ENCODE results near the gene ALS2.

Gene ALS2

DNA sequence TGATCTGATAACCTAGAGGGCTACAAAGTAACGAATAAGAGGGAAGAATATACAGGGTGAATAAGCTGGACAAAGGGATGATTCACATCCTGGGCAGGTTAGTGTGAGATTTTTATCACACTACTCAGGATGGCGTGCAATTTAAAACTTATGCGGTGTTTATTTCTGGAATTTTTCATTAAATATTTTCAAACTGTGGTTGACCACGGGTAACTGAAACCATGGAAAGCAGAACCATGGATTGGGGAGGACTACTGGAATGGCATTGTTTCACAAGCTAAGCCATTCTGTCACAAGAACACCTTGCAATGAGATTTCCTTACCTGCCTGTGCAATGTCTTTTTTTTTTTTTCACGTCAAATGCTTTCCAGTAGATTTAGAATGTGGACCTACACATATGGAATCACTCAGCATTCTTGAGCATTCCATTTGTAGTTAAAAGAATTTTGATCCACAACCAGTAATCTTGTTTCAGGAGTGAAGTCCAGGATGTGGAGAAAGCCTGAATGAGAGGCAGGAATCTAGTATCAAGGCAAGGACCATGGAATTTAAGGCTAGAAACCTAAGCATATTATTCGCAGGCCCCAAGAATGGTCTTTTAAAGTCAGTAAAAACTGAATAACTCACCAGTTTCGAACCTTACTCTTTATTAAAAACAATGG, 17.6 kb upstream of the ALS2 start:
- Mint-ChIP-seq H3K9me3 (no peaks in the 10 kb centered on the region), H3K27me3 (peaks cover 7% of the 10 kb centered on the region), H3K4me1 (no peaks in the 10 kb centered on the region), H3K27ac (no peak overlapping the region), H3K4me3 (no peak overlapping the region), H3K36me3 (peaks cover 3% of the 10 kb centered on the region)

DNA sequence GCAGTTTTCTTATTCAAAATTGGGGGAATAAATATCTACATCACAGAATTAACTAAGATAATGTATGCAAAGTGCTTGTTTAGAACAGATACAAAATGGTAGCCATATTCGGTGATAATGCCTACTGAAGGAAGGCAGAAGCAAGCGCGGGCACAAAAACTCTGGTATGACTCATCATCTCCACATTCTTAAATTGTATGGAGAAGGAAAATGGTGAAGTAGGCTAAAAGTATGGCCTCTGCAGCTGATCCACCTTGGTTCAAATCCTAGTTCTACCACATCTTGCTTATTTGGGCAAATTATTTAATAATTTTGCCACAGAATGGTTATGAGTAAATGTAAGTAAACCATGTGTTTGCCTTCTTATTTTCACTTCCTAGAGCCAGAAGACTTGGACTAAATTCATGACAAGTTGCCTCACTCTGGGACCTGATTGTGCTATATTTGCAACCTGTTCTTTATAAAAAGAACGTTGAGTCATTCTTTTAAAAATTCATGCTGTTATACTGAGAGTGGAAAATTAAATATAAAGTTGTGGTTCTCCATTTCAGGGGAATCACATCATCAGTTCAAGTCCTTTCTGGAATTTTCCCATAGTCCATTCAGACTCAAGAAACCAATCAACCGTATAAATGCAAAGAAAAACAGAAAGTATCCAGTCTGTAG, 16.6 kb upstream of the ALS2 start:
- peaks cover under 1% of the 10 kb centered on the region for H3K36me3 Mint-ChIP-seq
- no peaks in the 10 kb centered on the region for H3K4me1 Mint-ChIP-seq
- H3K27me3 Mint-ChIP-seq: peaks cover 5% of the 10 kb centered on the region
- no peak overlapping the region for H3K27ac Mint-ChIP-seq
- no peaks in the 10 kb centered on the region for H3K9me3 Mint-ChIP-seq
- H3K4me3 Mint-ChIP-seq: no peak overlapping the region

DNA sequence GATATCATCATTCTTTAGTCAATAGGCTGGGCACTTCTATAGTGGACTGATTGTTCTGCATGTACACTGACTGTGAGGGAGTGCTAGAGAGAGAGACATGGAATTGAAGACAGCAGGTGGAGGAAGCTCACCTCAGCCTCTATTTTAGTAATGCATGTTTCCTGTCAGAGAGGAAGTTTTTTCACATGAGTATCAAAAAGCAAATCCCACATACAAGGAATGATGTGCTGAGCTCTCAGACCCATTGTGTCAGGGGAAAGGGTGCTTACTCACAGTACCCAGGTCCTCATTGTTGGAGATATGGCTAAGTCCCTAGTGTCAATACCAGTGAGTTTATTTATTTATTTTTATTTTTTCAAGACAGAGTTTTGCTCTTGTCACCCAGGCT, 15.7 kb upstream of the ALS2 start:
- no peak overlapping the region for H3K27ac Mint-ChIP-seq

DNA sequence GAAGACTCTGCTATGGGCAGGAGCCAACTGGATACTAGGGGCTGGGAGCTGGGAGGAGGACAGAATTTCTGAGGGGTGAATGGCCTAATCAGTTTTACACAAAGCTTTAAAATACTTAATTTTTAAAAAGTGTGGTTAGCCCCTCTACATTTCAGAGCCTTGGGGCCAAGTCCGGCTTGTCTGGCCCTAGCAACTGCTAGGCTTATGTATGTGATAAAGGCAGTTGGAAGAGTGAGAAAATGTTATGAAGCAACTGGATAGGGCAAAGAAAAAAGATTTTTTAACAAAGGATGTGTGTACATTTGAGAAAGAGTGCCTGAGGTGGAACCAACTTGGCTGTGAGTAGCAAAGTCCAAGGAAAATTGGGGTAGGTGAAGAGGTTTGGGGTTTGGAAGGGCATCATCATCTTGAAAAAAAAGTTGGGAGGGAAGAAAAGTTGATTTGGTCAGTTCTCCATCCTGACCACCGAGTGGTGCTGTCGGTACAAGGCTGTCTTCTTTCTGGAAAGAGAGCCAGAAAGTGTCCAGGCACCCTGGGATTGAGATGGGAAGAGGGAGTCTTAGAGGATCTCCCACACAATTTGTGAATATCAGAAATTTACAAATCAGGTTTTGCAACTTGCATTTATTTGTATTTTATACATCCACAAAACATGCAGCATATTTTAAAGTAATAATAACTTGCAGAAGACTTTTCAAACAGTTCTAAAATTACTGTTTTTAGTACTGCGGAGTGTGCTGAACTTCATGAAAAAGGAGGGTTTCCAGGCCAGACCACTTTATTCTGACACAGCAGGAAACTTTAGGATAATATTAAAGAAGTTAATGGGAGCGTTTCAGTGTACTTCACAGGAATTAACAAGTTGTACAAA, 15.1 kb upstream of the ALS2 start:
- Mint-ChIP-seq H3K36me3 (no peaks in the 10 kb centered on the region), H3K27ac (no peak overlapping the region), H3K27me3 (peaks cover 3% of the 10 kb centered on the region), H3K4me3 (no peak overlapping the region), H3K4me1 (no peaks in the 10 kb centered on the region), H3K9me3 (no peaks in the 10 kb centered on the region)

More for the DNA sequence above, 15.7 kb upstream of the ALS2 start:
- Mint-ChIP-seq H3K36me3 (no peaks in the 10 kb centered on the region), H3K9me3 (no peaks in the 10 kb centered on the region), H3K27me3 (peaks cover 6% of the 10 kb centered on the region), H3K4me3 (no peak overlapping the region), H3K4me1 (no peaks in the 10 kb centered on the region)

DNA sequence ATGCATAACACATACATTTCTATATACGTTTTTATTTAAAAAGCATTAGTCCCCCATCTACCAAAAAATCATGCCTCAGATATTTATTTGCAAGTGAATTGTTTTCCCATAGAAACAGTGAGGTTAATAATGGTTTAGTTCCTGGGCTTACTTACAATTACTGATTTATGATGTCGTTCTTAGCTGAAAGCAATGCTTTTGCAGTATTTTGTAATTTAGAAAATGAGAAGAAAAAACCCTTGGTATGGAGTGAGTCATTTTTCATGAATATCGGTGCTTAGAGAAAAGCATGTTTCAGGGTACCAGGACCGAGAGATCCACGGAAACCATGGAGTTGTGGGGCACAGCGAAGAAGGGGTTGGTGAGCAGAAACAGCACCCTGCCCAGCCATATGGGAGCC, 13.6 kb upstream of the ALS2 start:
- Mint-ChIP-seq H3K27me3 (peaks cover 3% of the 10 kb centered on the region), H3K9me3 (no peaks in the 10 kb centered on the region), H3K27ac (no peak overlapping the region), H3K4me3 (no peak overlapping the region), H3K36me3 (no peaks in the 10 kb centered on the region), H3K4me1 (no peaks in the 10 kb centered on the region)

DNA sequence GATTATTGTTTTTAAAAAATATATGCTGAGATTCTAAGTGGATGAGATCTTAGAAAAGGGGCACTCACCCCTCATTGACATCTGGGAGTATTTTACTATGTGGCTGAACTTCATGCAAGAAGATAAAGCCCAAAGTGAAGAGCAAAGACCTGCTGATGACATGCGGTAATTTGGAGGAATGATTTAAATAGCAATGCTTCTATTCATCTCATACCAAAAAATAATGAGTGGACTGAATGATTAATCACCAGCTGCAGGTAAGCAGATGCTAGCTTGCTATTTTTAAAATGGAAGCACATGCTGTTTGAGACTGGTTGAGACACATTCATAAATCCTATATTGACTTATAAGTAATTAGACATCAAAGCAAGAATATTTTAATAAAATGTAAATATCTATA, 12.9 kb upstream of the ALS2 start:
- Mint-ChIP-seq H3K27ac (no peak overlapping the region), H3K4me3 (no peak overlapping the region), H3K27me3 (peaks cover 3% of the 10 kb centered on the region), H3K36me3 (no peaks in the 10 kb centered on the region), H3K9me3 (no peaks in the 10 kb centered on the region), H3K4me1 (no peaks in the 10 kb centered on the region)

DNA sequence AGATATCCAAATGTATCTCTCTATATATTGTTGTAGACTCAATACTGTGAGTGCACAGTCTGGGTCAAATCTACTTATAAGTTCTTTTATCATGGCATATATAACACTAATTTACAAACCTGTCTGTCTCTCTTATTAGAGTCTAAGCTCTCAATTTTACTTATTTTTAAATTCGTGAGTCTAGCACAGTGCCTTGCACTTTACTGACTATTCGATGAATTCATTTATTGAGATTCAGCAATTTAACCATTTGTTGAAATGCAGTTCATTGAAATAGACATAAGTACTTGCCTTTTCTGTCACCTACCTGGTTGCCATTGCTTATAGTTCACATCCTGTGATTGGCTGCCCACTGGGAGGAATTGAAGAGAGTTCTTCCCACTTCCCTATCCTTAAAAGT, 10.3 kb upstream of the ALS2 start:
- no peak overlapping the region for H3K27ac Mint-ChIP-seq
- peaks cover 3% of the 10 kb centered on the region for H3K27me3 Mint-ChIP-seq
- H3K4me3 Mint-ChIP-seq: no peak overlapping the region
- H3K36me3 Mint-ChIP-seq: no peaks in the 10 kb centered on the region
- no peaks in the 10 kb centered on the region for H3K4me1 Mint-ChIP-seq
- H3K9me3 Mint-ChIP-seq: no peaks in the 10 kb centered on the region

DNA sequence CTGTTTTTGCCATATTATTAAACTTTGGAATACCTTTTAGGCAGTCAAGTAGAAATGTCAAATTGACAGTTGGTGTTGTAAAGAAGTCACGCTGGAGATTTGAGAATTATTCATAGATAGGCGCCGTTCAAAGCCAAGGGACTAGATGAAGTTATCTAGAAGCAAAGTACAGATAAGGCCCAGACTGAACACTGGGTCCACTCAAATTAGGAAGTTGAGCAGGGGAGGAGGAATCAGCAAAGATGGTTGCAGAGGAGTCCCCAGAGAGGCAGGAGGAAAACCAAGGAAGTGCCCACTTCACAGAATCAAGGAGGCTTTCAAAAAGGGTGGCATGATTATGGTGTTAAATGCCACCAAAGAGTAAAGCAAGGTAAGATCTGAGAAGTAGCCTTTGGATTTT, 9.6 kb upstream of the ALS2 start:
- Mint-ChIP-seq H3K27me3 (peaks cover 2% of the 10 kb centered on the region), H3K36me3 (no peaks in the 10 kb centered on the region), H3K27ac (no peak overlapping the region), H3K4me1 (no peaks in the 10 kb centered on the region), H3K4me3 (no peak overlapping the region), H3K9me3 (no peaks in the 10 kb centered on the region)

DNA sequence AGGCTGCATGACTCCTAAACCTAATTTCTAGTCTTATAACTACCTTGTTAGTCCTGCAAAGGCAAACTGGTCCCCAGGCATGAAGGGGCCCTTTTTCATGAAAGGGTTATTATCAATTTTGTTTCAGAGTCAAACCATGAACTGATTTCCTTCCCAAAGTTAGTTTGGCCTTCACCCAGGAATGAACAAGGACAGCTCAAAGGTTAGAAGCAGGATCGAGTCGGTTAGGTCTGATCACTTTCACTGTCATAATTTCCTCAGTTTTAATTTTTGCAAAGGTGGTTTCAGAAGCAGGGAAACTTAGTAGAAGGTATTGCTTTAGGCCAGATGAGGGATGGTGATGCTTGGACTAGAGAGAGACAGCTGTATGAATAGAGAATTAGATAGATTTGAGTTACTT, 8.7 kb upstream of the ALS2 start:
- Mint-ChIP-seq H3K36me3 (no peaks in the 10 kb centered on the region), H3K9me3 (no peaks in the 10 kb centered on the region), H3K27me3 (peaks cover 2% of the 10 kb centered on the region), H3K4me3 (no peak overlapping the region), H3K27ac (no peak overlapping the region), H3K4me1 (no peaks in the 10 kb centered on the region)

DNA sequence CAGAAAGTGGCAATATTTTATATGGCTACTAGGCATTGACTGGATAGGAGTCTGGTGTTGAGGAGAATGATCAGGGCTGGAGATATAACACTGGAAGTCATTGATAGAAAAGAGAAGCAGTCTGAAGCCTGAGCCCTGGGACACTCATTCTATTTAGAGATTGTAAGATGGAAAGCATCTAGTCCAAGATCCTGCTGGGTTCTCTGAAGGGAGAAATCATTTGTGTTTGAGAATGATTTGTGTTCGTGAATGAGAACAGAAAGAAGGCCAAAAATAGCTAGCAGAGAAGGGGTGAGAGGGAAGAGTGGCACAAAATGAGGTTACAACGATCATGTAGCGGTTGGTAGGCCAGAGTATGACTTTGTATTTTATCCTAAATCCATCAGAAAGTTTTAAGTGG, 7.6 kb upstream of the ALS2 start:
- no peak overlapping the region for H3K27ac Mint-ChIP-seq
- H3K9me3 Mint-ChIP-seq: no peaks in the 10 kb centered on the region
- no peak overlapping the region for H3K4me3 Mint-ChIP-seq
- H3K4me1 Mint-ChIP-seq: no peaks in the 10 kb centered on the region
- H3K36me3 Mint-ChIP-seq: no peaks in the 10 kb centered on the region
- H3K27me3 Mint-ChIP-seq: peaks cover 2% of the 10 kb centered on the region

DNA sequence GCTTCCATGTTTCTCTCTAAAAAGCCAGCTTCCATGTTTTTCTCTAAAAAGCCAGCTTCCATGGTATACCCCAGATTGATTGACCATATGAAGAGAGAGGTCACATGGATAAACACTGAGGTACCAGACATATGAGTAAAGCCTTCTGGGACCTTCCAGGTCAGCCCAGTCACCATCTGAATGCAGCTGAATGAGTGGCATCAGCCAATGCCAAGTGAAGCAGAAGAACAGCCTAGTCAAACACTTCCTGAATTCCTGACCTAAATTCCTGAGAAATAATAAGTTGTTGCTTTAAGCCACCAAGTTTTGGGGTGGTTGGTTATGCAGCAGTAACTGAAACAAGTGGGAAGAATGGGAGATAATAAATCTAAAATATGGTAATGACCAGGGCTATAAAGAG, 5.7 kb upstream of the ALS2 start:
- no peak overlapping the region for H3K27ac Mint-ChIP-seq
- peaks cover 4% of the 10 kb centered on the region for H3K4me1 Mint-ChIP-seq
- no peaks in the 10 kb centered on the region for H3K9me3 Mint-ChIP-seq
- no peaks in the 10 kb centered on the region for H3K27me3 Mint-ChIP-seq
- no peaks in the 10 kb centered on the region for H3K36me3 Mint-ChIP-seq
- no peak overlapping the region for H3K4me3 Mint-ChIP-seq

DNA sequence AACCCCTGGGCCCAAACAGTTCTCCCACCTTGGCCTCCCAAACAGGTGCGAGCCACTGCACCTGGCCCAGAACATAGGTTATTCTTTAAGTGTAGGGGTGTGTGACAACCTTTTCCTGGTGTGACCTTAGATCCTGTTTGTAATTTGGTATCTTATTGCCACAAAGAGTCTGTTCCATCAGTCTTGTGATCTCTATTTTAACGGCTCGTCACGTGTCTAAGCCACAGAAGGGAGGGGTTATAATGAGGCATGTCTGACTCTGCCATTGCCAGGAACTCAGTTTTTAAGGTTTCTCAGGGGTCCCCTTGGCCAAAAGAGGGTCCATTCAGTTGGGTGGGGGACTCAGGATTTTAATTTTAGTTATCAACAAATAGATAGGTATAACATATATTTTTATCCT, 4.4 kb upstream of the ALS2 start:
- Mint-ChIP-seq H3K27me3 (no peaks in the 10 kb centered on the region), H3K27ac (no peak overlapping the region), H3K4me3 (no peak overlapping the region), H3K36me3 (no peaks in the 10 kb centered on the region), H3K9me3 (no peaks in the 10 kb centered on the region), H3K4me1 (peaks cover 6% of the 10 kb centered on the region)

DNA sequence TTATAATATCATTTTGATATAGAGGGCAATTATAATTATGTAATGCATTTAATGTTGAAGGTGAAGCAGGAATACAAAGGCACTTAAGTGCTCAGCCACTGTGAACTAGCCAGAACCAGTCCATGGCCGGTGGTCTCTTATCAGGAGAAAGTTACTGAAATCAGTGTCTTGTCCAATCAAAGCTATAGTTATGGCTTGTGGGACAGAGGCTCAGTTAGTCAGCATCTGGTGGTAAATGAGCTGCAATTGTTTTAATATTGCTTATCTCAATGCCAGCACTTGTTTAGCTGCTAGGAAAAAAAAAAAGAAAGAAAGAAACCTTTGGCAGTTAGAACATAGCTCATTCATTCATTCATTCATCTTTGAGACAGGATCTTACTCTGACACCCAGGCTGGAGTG, 3.8 kb upstream of the ALS2 start:
- H3K27ac Mint-ChIP-seq: no peak overlapping the region
- no peaks in the 10 kb centered on the region for H3K36me3 Mint-ChIP-seq
- peaks cover 11% of the 10 kb centered on the region for H3K4me1 Mint-ChIP-seq
- no peak overlapping the region for H3K4me3 Mint-ChIP-seq
- no peaks in the 10 kb centered on the region for H3K27me3 Mint-ChIP-seq
- no peaks in the 10 kb centered on the region for H3K9me3 Mint-ChIP-seq

DNA sequence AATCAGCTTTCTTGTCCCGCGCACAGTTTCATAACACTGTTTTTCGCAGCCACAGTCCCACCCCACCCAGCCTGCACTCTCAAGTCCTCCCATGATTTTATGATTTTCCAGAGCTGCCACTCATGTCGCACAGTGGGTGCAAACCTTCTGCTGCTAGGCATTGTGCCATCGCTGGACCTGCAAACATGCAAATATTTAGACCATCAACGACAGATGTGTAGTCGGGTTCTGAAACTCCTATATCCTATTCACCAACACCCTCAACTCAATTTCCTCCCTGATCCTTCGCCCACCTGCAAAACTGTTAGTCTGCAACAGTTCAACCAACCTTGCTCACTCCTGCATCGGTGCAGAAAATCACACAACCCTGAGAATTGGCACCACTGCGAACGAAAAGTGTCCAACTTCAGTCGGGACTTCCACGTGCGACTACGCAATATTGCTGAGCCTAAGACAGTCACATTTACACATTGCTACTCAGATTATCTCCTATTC, 871 bp upstream of the ALS2 start:
- Mint-ChIP-seq H3K27ac (peak overlapping the region; percentile 93), H3K4me1 (peaks cover 20% of the 10 kb centered on the region)

DNA sequence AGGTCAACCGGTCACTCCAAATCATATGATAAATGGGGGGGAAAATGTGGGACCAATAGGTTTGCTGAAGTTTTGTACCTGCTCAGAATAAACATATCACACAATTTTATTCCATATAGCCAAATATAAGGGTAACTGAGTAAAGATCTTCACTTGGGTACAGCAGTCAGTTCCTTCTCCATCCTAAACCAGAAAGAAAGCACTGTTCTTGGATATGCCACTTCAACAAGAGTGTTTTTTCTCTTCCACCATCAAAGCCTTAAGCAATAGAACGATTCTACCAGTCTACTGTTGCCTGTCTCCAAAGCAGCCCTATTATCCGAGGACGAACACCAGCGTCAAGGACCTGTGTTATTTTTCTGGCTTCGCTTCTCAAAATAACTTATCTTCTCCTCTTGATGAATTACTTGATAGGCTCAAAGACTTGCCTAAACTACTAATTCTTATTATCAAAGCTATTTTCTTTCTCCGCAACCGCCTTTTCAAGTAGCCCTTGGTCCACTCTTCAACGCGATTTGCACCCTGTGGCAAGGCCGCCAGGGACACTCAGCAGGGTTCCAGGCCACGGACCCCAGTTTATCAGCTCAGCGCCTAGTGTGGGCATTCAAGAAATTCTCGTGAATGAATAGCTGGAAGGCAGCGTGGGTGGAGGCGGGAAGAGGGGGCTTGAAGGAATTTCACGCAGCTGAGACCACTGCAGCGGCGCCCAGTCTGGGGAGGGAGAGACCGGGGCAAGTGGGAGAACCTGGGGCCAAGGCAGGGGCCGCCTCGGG, 646 bp downstream of the ALS2 start:
- peaks cover 20% of the 10 kb centered on the region for H3K4me1 Mint-ChIP-seq
- no peaks in the 10 kb centered on the region for H3K36me3 Mint-ChIP-seq
- peak overlapping the region; percentile 79 for H3K27ac Mint-ChIP-seq
- H3K27me3 Mint-ChIP-seq: no peaks in the 10 kb centered on the region
- H3K4me3 Mint-ChIP-seq: peak overlapping the region; percentile 95
- no peaks in the 10 kb centered on the region for H3K9me3 Mint-ChIP-seq

More for the DNA sequence above, 871 bp upstream of the ALS2 start:
- Mint-ChIP-seq H3K27me3 (no peaks in the 10 kb centered on the region), H3K4me3 (peak overlapping the region; percentile 95), H3K9me3 (no peaks in the 10 kb centered on the region), H3K36me3 (no peaks in the 10 kb centered on the region)

Data from activated naive CD4-positive, alpha-beta T cell treated with anti-CD3 and anti-CD28 coated beads, Interleukin-2, amount 50 U/mL, for 24 hours (primary cell).